HG02798 (cell line): ENCODE data around the gene ENPP3.
"Not testable (repeated sequence)": the region's sequence is repeated elsewhere in the genome, so short reads cannot be mapped to it uniquely, and the experiment has no call there.

Experiments
- ATAC-seq: cut with Tn5 transposase; IDR thresholded peaks from one replicate; pipeline ENCODE4 v1.9.1; 2021; ENCODE audit warnings: mild to moderate bottlenecking; ENCODE audit not compliant: unreplicated experiment, poor library complexity

Gene ENPP3

GRCh38 chr6:131729550-131729949, 92.4 kb downstream of the ENPP3 start:
- no peak for ATAC-seq

DNA sequence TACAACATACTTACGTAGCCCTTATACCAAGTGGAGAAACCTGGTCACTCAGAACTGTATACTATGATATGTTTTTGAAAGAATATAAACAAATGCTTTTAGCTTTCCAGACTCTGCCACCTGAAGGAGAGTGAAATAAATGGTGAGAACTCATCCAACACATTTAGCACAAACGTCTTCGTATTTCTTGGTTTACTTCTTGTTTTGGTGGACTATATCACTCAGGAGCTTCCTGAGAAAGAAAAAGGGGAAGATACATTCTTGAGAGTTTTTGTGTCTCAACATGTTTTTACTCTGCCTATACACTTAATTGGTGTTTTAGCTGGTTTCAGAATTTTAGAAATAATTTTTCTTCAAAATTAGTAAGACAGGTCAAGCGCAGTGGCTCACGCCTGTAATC, 93.2 kb downstream of the ENPP3 start:
- ATAC-seq, result no peak

DNA sequence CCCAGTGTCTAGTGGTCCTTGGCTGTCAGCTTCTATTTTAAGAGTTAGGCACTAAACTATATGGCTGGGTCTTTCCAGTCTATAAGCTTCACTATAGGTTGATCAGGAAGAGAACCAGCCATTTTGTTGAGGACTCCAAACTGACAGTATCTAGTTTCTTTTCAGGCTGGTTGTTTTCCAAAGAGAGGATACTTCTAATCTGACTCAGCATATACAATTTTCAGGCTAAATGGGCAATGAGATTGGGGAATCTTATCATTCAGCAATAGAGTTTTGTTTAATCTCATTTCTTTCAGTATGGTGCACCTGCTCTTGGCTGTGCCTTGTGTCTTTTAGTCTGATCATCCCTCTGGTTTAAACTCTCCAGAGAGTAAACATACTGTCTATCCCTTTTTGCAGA, 94.1 kb downstream of the ENPP3 start:
- ATAC-seq, result no peak

- no peak for ATAC-seq
Measured at GRCh38 chr6:131733376-131734016, 96.4 kb downstream of the ENPP3 start.

DNA sequence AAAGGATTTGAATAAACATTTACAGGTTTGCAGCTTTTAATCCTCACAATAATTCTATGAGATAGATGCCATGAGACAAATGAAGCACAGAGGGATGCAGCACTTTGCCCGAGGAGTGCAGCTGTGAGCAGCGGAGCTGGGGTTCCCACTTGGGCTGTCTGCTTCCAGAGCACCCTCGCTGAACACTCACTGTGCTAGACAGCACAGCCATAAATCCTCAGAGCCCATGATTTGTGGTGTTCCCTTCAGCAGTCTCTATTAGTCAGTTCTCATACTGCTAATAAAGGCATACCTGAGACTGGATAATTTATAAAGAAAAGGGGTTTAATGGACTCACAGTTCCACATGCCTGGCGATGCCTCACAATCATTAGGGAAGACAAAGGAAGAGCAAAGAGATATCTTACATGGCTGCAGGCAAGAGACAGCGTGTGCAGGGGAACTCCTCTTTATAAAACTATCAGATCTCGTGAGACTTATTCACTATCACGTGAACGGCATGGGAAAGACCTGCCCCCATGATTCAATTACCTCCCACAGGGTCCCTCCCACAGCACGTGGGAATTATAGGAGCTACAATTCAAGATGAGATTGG, 99.0 kb downstream of the ENPP3 start:
- no peak for ATAC-seq

DNA sequence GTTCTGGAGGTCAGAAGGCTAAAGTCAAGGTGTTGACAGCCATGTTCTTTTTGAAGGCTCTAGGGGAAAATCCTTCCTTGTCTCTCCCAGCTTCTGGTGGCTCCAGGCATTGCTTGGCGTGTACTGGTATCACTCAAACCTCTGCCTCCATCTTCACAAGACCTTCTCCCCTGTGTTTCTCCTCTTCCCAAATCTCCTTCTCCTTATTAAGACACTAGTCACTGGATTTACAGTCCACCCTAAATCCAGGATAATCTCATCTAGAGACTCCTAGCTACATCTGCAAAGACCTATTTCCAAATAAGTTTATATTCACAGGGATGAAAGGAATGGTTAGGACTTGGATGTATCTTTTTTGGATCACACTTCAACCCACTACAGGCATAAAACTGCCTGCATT, 99.7 kb downstream of the ENPP3 start:
- ATAC-seq, result no peak

GRCh38 chr6:131739136-131739535, 102.0 kb downstream of the ENPP3 start:
- ATAC-seq, result no peak

DNA sequence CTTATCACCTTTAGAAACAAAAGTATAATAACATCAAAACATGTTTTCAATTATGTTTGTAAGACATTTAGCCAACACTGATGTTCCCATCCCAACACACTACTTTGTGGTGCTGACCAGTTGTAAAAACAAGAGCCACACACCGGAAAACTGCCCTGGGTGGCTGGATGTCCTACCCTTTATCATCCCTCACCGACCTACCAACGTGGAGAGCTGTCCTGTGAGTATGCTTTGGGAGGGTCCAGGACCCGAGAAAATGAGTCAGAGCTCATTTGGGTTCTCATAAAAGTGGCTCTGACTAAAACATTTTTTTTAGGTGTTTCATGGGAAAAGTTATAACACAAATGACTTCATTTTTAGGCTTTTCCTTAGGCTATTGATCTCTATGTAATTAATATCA, 103.1 kb downstream of the ENPP3 start:
- no peak for ATAC-seq

DNA sequence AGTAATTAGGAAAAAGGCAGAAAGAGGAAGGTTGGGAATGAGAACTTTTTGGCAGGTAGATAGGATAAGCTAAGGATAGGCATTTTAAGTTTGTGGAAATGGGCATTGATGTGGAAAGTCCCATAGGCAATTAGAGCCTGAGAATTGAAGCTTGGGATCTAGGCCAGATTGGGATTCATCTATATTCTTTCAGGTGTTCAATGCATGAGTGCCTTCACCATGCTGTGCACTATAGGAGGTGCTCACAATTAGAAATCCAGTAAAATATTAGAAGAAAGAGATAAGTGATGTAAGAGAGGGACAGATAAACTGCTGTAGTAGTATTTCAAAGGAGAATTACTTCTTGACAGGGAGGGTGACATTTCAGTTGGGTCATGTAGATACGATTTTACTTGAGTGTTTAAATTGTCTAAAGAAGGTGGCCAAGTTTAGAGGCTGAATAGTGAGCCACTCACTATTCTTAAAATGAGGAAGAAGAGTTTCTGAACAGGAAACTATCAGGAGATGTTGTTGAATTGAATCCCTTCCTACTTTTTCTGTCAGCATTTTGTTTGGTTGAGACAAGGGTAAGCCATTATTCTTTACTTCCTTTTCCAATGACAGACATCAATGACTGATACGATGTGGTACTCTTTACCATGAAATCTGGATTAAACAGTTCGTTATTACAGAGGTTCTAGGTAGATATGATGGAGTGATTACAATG, 104.7 kb downstream of the ENPP3 start:
- ATAC-seq, result no peak

GRCh38 chr6:131744432-131745287, 107.6 kb downstream of the ENPP3 start:
- ATAC-seq, result no peak

- no peak for ATAC-seq
Measured at GRCh38 chr6:131745476-131745875, 108.4 kb downstream of the ENPP3 start.

DNA sequence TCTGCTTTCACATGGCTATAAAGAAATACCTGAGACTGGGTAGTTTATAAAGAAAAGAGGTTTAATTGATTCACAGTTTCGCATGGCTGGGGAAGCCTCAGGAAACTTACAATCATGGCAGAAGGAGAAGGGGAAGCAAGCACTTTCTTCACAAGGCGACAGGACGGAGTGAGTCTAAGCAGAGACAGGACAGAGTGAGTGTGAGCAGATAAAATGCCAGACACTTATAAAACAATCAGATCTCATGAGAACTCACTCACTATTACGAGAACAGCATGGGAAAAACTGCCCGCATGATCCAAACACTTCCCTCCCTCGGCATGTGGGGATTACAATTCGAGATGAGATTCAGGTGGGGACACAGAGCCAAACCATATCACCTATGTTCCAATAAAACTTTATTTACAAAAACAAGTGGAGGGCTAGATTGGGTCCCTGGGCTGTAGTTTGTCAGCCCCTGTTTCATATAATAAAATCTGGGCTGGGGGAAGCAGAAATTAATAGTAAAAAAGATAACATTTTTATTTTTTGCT, 110.8 kb downstream of the ENPP3 start:
- ATAC-seq, result no peak

DNA sequence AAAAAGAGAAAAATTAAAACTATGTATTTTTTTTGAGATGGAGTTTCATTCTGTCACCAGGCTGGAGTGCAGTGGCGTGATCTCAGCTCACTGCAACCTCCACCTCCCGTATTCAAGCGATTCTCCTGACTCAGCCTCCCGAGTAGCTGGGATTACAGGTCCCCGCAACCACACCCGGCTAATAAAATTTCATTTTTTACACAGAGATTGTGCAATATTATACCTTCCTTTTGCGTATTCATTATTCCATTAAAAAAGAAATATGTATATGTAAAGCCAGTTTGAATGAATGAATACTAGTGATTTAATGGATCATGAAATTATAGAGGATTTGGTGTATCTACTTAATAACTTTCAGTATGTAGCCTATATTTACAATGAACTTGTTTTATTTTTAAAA, 111.9 kb downstream of the ENPP3 start:
- ATAC-seq, result no peak

GRCh38 chr6:131751012-131751715, 114.1 kb downstream of the ENPP3 start:
- not testable (repeated sequence) for ATAC-seq

GRCh38 chr6:131754088-131754487, 117.0 kb downstream of the ENPP3 start:
- no peak for ATAC-seq

DNA sequence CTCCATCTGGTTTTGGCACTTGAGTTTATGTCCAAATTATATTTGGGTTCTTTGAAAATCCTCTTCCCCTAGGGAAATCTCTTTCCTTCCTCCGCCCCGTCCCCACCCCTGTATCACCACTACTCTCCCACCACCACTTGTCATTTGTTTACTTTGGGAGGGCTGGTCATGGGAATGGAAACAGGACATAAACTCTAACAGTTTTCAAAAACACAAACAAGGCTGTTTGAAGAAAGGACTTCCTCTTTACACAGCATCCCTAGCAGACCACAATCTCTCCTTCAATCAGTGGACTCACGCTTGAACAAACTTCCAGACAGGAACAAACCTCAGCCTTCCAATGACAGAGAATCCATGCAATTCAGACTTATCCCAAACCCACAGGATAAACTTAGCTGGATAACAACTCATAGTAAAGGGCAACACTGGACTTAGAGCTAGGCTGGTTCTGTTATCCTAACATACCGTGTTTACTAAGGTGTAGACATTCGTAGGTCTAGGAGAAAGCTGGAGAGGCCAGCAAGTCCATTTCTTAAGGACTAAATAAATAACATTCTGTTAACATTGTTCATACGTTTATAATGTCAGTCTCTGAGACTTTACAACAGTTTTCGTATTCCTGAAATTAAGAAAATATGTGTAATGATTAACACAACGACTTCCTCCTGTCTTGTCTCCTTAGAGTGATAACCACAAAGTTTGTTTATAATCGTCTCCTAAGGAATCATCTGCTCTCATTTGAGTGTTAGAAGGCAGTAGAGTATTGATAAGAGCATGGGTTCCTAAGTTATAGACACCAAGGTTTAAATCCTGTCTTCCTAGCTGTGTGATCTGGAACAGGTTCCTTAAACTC, 117.8 kb downstream of the ENPP3 start:
- no peak for ATAC-seq

- no peak for ATAC-seq
Measured at GRCh38 chr6:131755597-131755996, 118.5 kb downstream of the ENPP3 start.

DNA sequence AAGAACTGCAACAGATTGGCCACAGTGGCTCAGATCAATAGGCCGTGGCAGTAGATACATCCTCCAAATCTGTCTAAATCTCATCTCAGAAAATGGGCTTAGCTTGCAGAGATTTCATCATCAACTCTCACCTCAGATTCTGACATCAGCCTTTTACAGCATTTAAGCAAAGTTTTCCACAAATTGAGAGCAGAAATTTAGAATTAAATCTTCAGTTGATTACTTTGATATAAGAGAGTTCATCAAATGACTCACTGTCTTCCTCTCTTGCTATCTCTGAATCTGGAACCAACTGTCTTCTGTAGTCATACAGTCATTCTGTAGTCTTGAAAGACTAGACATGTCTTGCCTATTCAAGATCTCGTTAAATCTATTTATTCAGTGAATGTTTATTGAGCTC, 118.9 kb downstream of the ENPP3 start:
- ATAC-seq, result no peak

- ATAC-seq, result no peak
Measured at GRCh38 chr6:131758920-131759319, 121.8 kb downstream of the ENPP3 start.
